Measurements from ENCODE around the gene SDC1. TPM values are rescaled to one million over a fixed set of nuclear protein-coding genes. Genes with fewer than 3 reads are reported as not detected.
"Not testable (repeated sequence)": the region's sequence is repeated elsewhere in the genome, so short reads cannot be mapped to it uniquely, and the experiment has no call there.

The SDC1 gene, protein sequence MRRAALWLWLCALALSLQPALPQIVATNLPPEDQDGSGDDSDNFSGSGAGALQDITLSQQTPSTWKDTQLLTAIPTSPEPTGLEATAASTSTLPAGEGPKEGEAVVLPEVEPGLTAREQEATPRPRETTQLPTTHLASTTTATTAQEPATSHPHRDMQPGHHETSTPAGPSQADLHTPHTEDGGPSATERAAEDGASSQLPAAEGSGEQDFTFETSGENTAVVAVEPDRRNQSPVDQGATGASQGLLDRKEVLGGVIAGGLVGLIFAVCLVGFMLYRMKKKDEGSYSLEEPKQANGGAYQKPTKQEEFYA
- total RNA-seq (2014; rRNA removed; shearing (Covaris generic)): 75.2 and 84.6 TPM in 2 replicates

DNA sequence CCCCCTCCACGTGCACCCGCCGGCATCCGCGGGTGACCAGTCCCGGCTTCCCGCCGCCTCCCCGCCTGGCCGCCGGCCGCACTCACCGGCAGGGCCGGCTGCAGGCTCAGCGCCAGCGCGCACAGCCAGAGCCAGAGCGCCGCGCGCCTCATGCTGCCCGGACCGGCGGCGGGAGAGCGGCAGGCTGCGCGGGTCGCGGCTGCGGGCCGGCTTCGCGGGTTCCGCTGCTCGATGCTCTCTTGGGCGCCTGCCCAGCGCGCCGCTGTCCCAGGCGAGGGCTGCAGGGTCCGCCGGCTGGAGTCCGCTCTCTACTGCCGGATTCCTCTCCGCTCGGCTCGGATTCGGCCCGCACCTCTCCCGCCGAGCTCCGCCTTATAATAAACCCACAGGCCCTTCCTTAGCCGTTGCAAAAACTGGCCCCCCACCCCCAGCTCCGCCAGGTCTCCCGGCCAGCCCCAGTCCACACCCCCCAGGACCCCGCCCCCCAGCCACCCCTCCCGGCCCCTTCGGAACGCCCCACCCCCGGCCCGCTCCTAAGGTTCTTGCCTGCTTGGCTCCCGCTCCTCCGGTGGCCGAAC, at the start of gene SDC1:
SDC1 (minus strand) TSS at position 415 of the 578 bp plus-strand sequence; CDS start at position 152, 263 bp downstream.
- DNase-seq (ENCODE audit: low read depth): peak; percentile 75

DNA sequence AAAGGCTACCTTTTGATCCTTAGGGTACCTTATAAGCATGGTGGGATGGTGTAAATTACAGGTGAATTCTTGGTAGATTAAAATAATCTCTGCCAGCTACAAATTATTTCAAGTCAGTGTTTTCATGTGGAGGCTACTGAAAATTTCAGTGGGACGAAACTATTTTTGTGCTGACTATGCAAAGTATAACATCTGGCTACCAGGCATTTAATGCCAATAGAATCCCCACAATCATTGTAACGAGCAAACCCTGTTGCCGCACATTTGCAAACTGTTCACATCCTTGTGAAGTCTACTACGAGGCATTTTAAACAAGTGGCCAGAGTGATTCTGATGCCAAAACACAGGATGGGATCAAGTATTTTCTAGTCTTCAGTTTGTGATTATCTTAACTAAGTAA, 48.1 kb upstream of the SDC1 start:
- DNase-seq (ENCODE audit: low read depth): no peak

DNA sequence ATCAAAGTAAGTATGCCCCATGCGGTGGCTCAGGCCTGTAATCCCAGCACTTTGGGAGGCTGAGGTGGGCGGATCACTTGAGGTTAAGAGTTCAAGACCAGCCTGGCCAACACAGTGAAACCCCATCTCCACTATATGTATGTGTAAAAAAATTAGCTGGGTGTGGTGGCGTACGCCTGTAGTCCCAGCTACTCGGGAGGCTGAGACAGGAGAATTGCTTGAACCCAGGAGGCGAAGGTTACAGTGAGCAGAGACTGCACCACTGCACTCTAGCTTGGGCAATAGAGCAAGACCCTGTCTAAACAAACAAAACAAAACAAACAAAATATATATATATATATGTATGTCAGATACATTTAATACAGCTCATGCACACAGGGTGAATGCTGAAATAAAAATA, 43.4 kb upstream of the SDC1 start:
- DNase-seq (ENCODE audit: low read depth): not testable (repeated sequence)

DNA sequence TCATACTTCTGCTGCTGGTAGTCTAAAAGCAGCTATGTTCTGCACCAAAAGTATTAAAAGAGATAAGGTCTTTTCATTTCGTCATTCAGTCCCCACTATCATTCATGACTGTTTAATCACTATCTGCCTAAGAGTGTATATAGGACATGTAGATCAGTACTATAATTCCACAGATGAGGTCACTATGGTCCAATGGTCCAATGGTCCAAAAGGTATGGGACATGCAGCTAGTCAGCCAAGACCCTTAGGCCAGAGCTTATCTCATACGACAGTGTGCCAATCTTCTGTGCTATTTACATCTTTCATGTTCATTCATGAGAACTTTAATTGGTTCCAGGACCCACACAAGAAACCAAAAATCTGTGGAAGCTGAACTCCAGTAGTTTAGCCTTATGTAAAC, 42.6 kb upstream of the SDC1 start:
- no peak for DNase-seq (ENCODE audit: low read depth)

DNA sequence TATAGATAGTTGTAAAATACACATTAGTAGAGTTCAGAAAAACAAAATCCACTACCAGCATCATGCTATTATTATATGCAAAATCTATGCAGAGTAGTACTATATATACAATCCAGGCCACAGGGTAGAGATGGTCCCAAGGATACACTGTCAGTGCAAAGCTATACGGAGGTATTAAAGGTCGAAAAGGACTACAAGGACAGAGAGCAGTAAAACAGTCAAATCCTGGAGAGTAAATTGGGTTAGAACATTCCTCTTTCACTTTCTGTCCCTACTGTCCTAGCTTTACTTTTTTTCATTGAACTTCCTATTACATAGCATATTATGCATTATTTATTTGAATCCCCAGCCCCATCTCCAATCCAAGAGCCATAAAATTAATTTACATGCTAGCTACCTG, 39.7 kb upstream of the SDC1 start:
- no peak for DNase-seq (ENCODE audit: low read depth)

DNA sequence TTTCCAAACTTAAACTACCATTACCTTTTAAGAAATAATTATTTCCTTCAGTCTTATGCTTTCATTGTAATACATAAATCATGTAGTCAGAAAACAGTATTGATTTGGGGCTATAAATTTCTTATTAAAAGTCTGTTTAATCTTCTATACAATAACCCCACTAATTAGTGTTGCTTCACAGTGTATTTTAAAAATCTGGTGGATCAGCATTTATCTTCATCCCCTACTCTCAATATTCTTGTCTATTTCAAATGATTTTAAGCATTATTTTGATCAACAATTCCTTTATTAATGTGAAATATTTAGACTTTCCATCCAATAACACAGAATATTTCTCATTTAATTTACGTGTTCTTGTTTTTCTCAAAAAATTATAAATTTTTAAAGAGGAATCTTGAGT, 32.5 kb upstream of the SDC1 start:
- no peak for DNase-seq (ENCODE audit: low read depth)

DNA sequence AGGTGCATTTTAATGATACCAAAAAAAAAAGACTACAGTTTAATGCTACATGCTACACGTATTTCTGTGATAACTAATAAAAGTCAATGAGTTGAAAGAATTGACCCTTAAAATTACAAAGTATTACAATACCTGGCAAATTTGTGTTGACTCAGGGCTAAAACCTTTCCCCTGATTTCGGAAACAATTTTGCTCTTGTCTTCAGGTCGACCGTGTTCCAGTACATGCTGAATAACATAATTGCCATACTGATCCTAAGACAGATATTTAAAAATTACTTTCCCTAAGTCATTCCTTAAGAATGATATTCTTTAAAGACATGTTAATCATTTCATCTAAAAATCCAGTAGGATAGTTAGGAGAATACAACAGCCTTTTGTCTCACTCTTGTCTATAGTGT, 29.8 kb upstream of the SDC1 start:
- DNase-seq (ENCODE audit: low read depth): no peak

DNA sequence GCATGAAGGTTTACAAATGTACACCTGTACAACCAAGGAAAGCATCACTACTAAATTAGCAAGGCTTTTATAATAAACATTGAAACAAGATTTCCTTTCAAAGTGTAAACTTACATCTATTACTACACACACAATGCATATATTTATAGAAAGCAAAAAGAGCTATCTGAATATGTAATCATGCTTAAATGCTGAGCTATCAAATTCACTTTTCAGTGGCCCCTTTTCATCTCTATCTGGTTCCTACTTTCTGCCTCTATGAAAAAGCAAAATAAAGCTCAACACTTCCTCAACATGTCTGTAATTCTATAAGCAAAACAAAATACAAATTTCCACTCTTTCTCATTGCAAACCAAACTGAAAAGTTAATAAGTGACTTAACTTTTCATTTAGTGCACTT, 25.5 kb upstream of the SDC1 start:
- no peak for DNase-seq (ENCODE audit: low read depth)

DNA sequence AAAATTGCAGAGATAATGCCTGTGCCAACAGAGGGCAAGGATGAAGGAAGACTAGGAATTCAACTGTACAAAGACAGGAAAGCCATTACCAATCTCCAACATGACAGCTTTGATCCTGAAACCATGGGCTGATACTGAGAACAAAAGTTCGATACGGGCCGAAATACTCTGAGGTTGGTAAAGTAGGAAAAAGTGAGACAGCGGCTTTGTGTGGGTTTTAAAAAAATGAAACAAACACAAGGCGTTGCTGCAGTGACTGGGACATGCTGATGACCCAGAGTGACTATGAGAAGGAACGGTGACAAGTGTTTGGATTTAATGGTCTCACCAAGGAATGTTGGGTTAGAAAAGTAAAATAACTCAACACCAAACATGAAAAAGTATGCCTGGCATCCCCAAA, 24.2 kb upstream of the SDC1 start:
- DNase-seq (ENCODE audit: low read depth): no peak

DNA sequence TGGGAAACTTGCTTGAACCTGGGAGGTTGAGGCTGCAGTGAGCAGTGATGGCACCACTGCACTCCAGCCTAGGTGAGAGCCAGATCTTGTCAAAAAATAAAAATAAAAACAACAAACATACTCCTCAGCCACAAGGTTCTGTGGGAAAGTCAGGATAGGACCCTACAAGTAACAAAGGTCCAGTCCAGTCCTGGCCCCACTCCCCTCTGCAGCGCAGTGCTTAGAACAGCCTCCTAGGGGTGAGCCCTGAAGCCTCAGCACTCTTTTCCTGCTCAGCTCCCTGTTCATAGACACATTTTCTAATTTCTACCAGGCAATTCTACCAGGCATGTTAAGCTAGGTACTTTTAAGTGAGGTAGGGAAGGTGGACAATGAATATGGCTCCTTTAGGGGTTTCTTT, 22.2 kb upstream of the SDC1 start:
- no peak for DNase-seq (ENCODE audit: low read depth)

DNA sequence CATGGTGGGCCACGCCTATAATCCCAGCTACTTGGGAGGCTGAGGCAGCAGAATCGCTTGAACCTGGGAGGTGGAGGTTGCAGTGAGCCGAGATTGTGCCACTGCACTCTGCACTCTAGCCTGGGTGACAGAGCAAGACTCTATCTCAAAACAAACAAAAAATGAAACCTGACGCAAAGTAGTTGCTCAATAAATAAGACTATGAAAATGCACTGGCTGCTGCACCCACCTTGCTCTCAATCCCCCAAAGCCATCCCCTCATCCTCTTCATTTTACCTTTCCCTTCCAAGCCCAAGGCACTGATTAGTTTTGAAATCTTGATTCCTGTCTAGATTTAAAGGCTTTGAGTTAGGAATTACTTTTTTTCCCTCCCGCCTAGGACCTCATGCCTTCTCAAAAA, 18.7 kb upstream of the SDC1 start:
- DNase-seq (ENCODE audit: low read depth): not testable (repeated sequence)

DNA sequence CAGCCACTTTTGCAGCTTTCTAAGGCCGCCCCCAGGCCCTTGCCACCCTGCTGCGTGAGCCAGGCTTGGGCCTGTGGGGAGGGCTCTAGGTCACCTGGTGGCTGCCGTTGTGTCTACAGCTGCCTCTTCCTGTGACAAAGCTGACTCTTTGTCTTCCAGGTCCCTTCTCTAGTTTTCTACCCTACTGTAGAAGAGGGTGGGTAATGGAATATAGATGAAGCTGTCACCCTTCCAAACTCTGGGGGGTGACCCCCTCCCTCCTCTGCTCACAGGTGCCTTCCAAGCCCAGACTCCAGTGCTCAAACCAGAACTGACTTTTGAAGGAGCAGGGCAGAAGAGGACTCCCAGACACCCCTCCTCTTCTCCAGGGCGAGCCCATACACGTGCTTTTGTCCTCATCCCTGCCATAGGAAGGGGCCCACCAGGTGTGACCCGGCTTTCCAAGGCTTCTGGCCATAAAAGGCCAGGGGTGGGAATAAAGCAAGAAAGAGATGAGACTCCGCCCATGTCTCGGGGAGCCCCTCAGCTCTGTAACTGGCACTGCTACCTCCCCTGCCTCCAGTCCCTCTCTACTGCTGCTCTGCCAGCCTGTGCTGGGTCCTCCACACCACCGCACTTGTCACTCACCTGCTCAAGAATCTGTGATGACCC, 17.9 kb upstream of the SDC1 start:
- DNase-seq (ENCODE audit: low read depth): no peak

DNA sequence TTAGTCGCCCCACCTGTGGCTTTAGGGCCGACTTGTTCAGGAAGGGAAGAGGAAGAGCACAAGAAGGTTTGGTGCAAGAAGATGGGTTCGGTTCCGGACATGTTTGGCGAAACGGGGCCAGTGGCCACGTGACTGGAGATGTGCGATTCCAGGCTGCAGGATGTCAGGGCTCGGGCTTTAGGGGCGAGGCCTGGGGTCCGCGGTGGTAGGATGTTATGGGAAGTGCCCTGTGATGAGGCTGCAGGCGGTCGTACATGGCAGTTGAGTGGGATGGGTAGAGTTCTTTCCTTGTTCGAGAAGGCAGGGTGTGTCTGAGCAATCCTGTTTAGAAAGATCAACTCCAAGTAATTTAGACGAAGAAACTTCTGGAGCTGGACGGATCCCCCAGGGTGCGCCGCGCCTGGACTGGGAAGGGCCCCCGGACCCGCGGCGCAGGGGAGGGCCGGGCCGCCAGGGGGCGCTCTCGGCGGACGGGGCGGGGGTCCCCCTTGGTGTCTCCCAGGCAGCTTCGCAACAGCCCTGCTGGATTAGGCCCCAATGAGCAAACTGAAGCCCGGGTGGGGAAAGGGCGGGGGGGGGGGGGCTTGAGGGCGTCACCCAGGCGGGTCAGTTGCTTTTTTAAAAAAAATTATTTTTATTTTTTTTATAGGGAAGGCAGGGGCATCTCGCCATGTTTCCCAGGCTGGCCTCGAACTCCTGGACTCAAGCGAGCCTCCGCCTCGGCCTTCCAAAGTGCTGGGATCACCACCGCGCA, 17.2 kb upstream of the SDC1 start:
- no peak for DNase-seq (ENCODE audit: low read depth)

DNA sequence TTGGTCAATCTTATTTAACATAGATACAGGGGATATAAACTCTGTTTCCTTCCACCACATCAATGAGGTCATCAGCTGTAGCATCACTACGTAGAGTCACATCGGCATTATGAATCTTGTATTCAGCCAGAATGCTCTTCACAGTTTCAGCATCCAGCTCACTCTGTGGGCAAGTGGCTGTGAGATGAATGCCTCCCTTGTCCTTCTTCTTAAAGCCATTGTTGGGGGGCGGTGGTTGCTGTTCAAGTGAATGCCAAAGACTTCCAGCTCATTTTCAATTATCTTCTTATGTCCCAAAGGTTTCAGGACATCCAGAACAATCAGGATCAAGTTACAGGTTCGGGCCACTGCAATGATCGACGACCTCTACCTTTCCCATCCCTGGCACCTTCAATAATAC, 15.4 kb upstream of the SDC1 start:
- DNase-seq (ENCODE audit: low read depth): not testable (repeated sequence)

DNA sequence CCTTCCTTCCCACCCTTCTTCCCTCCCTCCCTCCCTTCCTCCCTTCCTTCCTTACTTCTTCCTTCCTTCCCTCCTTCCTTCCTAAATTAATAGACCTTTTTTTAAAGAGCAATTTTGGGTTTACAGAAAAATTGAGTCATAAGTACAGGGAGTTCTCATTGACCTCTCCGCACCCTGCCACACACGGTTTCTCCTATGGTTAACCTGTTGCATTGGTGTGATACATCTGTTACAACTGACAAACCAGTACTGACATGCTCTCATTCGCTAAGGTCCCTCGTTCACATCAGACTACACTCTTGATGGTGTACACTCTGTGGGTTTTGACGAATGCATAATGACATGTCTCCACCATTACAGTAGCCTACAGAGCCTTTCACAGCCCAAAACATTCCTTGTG, 11.6 kb upstream of the SDC1 start:
- DNase-seq (ENCODE audit: low read depth): no peak

DNA sequence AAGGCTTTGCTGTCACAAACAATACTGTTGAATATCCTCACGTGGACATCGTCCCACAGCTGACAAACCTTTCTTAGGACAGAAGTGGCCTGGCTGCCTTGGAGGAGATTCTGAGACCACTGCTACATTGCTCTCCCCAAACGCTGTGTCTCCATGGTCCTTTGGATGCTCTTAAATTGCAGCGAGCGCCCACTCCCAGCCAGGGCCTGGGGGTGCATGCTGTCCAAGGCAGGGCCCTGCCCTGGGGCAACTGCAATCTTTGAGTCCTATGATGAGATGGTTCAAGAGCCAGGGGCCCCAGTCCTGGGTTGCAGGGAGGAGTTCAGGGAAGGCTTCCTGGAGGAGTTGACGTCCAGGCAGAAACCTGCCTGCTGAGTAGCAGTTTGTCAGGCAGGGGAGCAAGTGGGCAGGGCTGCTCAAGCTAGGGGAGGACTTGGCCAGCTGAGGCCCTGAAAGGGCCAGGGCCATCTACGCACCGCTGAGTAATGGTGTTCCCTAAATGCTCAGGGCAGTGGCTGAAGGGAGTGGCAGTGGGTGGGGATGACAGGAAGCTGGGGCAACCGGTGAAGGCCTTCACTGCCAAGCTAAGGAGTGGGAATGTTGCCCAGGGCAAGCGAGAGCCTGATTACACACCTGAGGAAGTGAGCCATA, 10.8 kb upstream of the SDC1 start:
- DNase-seq (ENCODE audit: low read depth): no peak

DNA sequence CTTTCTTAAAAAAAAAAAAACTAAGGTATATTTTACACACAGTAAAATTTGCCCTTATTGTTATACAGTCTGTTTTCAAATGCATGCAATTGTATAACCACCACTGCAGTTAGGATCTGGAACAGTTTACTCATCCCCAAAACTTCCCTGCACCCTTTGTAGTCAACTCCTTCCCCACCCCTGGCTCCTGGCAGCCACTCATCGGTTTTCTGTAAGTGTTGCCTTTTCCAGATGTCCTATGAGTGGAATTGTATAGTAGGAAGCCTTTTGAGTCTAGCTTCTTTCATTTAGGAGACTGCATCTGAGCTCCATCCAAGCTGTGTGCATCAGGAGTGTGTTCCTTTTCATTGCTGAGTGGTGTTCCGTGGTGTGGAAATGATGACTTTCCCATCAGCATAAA, 9.7 kb upstream of the SDC1 start:
- DNase-seq (ENCODE audit: low read depth): not testable (repeated sequence)

DNA sequence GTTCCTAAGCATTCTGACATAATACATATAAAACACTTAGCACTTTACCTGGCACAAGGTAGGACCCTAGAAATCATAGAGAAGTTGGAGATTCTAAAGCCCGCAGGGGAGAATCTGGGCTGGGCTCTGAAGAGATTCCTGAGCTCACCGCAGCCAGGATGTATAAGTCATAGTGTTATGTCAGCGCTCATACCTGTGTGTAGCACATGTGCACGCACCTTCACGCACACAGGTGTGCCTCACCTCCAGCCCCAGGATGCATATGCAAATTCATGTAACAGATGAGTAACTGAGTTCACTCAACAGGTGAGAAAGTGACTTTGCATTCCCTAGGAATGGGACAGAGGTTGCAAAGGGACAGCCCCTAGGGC, 7.9 kb upstream of the SDC1 start:
- DNase-seq (ENCODE audit: low read depth): no peak

DNA sequence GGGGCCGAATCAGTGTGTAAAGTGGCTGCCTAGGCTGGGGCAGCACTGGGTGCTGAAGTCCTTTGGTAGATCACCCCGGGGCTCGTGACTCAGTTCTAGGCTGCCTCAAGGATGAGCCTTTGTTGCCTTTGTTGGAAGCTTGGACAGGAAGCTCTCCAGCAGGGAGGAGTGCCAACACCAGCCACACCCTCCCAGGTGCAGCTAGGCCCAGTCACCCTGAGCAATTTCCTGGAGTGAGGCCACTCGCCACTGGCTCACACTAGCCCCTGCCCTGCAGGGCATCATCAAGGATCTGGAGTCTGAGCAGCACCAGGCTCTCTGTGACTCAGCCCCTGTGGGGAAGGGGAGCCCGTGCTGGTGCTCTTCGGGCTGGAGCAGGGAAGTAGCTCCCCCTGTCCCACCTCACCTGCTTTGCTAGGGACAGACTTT, 6.7 kb upstream of the SDC1 start:
- peak; percentile 93 for DNase-seq (ENCODE audit: low read depth)

DNA sequence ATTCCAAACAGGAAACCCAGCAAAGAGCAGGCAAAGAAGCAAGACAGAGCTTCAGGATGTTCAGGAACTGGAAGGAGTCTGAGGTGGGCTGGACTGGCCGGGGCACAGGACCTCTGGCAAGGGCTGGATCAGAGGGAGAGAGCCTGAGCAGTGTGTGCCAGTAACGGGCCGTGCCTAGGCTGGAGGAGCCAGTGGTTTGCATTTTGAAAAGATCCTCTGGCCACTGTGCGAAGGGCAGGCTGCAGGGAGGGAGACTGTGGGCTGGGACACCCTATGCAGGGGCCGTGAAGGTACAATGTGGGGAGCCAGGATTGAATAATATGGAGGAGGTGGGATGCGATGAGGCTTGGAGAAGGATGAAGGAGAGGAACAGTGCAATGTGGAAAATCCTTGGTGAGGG, 6.2 kb upstream of the SDC1 start:
- no peak for DNase-seq (ENCODE audit: low read depth)

DNA sequence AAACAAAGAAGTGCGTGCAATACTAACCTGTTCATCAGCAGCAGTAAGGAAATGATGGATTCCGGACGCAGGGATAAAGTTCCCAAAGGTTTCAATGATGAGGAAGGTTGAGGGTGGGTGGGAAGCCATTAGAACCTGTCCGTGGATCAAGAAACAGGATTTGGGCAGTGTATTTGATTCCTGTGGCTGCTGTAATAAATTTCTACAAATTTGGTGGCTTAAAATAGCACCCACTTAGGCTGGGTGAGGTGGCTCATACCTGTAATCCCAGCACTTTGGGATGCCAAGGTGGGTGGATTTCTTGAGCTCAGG, 5.1 kb upstream of the SDC1 start:
- DNase-seq (ENCODE audit: low read depth): no peak
